ENCODE measurements around the gene FAT1. TPM values are rescaled to one million over a fixed set of nuclear protein-coding genes. Genes with fewer than 3 reads are reported as not detected.

The FAT1 gene
- total and polyA plus RNA-seq, 2 donors (not counting 3 experiments of a cell fraction or from before 2014, with no cell fraction given), result 9.2 to 9.8 TPM

GRCh38 chr4:186737427-186737826 is 13.8 kb upstream of the FAT1 start:
- CTCF ChIA-PET, result interaction anchor here (1.2 kb wide), 1 partner anchor 26 kb away, joined by 3 read pairs; no protein-coding TSS in a partner anchor
- FAIRE-seq (no peak), DNase-seq (ENCODE audit: low read depth, low spot score) (no peak)
- no peak overlapping the region for H3K4me3 ChIP-seq (replicated peaks in 1 of 3; ENCODE audit: insufficient read depth in 1 of 3, low read depth in 1 of 3, low read length in 3 of 3)
- no peaks in the 10 kb centered on the region for H3K79me2 ChIP-seq (ENCODE audit: control insufficient read depth, insufficient read depth, low read length)
- H2AFZ ChIP-seq (ENCODE audit: low read depth, low read length), result no peak overlapping the region
- H4K20me1 ChIP-seq (replicated peaks; ENCODE audit: control insufficient read depth, extremely low read depth, insufficient read depth, low read length), result no peaks in the 10 kb centered on the region
- no TSS peak for BruUV-seq (replicated peaks)
- H3K36me3 ChIP-seq (ENCODE audit: control insufficient read depth in 2 of 2, extremely low read depth in 1 of 2, insufficient read depth in 2 of 2, low read length in 2 of 2), result no peaks in the 10 kb centered on the region
- H3K9me1 ChIP-seq (replicated peaks; ENCODE audit: control insufficient read depth, extremely low read depth, insufficient read depth, low read length), result no peaks in the 10 kb centered on the region
- no peaks in the 10 kb centered on the region for H3K9me3 ChIP-seq (replicated peaks; ENCODE audit: control insufficient read depth, insufficient read depth, low read length)
- no peak for TF ChIP-seq MAX (IDR thresholded peaks at IDR 0.05; ENCODE audit: insufficient read depth, insufficient read length)
- dilution Hi-C loops (cut with MboI; ENCODE audit: extremely low pct_ligation_motif_present, low sequenced_read_pairs) (no loop called here), intact Hi-C loops (cut with micrococcal nuclease) (no loop called here)
- H3K4me1 ChIP-seq (ENCODE audit: control insufficient read depth, extremely low read depth, insufficient read depth, low read length), result peaks cover 5% of the 10 kb centered on the region
- no peaks in the 10 kb centered on the region for H3K27me3 ChIP-seq (ENCODE audit: control insufficient read depth in 2 of 2, insufficient read depth in 2 of 2, low read length in 2 of 2)
- H3K4me2 ChIP-seq (ENCODE audit: insufficient read depth, low read length), result no peak overlapping the region
- POLR2A ChIA-PET, result no interaction called here
- H3K9ac ChIP-seq (replicated peaks; ENCODE audit: extremely low read depth, insufficient read depth, low read length), result no peak overlapping the region
- no peak overlapping the region for H3K27ac ChIP-seq (ENCODE audit: insufficient read depth, low read depth, low read length)

GRCh38 chr4:186736466-186736865 is 12.8 kb upstream of the FAT1 start:
- FAIRE-seq (no peak), DNase-seq (ENCODE audit: low read depth, low spot score) (no peak)
- Histone ChIP-seq H3K4me3 (replicated peaks in 1 of 3; ENCODE audit: insufficient read depth in 1 of 3, low read depth in 1 of 3, low read length in 3 of 3) (no peak overlapping the region), H3K27ac (ENCODE audit: insufficient read depth, low read depth, low read length) (no peak overlapping the region), H3K27me3 (ENCODE audit: control insufficient read depth in 2 of 2, insufficient read depth in 2 of 2, low read length in 2 of 2) (no peaks in the 10 kb centered on the region), H3K79me2 (ENCODE audit: control insufficient read depth, insufficient read depth, low read length) (no peaks in the 10 kb centered on the region), H4K20me1 (replicated peaks; ENCODE audit: control insufficient read depth, extremely low read depth, insufficient read depth, low read length) (no peaks in the 10 kb centered on the region), H3K36me3 (ENCODE audit: control insufficient read depth in 2 of 2, extremely low read depth in 1 of 2, insufficient read depth in 2 of 2, low read length in 2 of 2) (no peaks in the 10 kb centered on the region), H3K4me1 (ENCODE audit: control insufficient read depth, extremely low read depth, insufficient read depth, low read length) (peaks cover 5% of the 10 kb centered on the region), H3K9me1 (replicated peaks; ENCODE audit: control insufficient read depth, extremely low read depth, insufficient read depth, low read length) (no peaks in the 10 kb centered on the region), H3K9me3 (replicated peaks; ENCODE audit: control insufficient read depth, insufficient read depth, low read length) (no peaks in the 10 kb centered on the region), H3K4me2 (ENCODE audit: insufficient read depth, low read length) (no peak overlapping the region), H3K9ac (replicated peaks; ENCODE audit: extremely low read depth, insufficient read depth, low read length) (no peak overlapping the region), H2AFZ (ENCODE audit: low read depth, low read length) (no peak overlapping the region)
- intact Hi-C loops (cut with micrococcal nuclease) (no loop called here), dilution Hi-C loops (cut with MboI; ENCODE audit: extremely low pct_ligation_motif_present, low sequenced_read_pairs) (no loop called here)
- TF ChIP-seq POLR2A (IDR thresholded peaks at IDR 0.05; ENCODE audit: low read depth, low read length) (no peak), CTCF (IDR thresholded peaks at IDR 0.05; ENCODE audit: extremely low read depth in 1 of 2, insufficient read depth in 1 of 2, low read depth in 1 of 2, low read length in 2 of 2) (no peak), MAX (IDR thresholded peaks at IDR 0.05; ENCODE audit: insufficient read depth, insufficient read length) (no peak), POLR2AphosphoS5 (IDR thresholded peaks at IDR 0.05; ENCODE audit: insufficient read depth, low read depth, low read length) (no peak), FOS (IDR thresholded peaks at IDR 0.05; ENCODE audit: borderline replicate concordance, insufficient read depth, low read length) (no peak), JUN (IDR thresholded peaks at IDR 0.05; ENCODE audit: borderline replicate concordance, insufficient read depth, insufficient read length, low read depth) (no peak), GATA2 (IDR thresholded peaks at IDR 0.05; ENCODE audit: insufficient read depth, insufficient read length, low read depth, low read length) (no peak)
- ChIA-PET POLR2A (no interaction called here), CTCF (no interaction called here)
- BruUV-seq (replicated peaks), result no TSS peak
